DOHH2 (cell line): Measurements from ENCODE around the gene CADPS.

Source experiments
- EZH2phosphoT487 ChIP-seq: fragments of 200-600 bp; sonication (generic); IDR thresholded peaks from 2 replicates; pipeline ENCODE4 v1.6.1; 2017; ENCODE audit warnings: borderline replicate concordance, mild to moderate bottlenecking, antibody characterized with exemption, low read length, moderate library complexity, mixed read lengths
- TF ChIP-seq, protein P1 (sequence below): fragments of 200-600 bp; sonication (generic); IDR thresholded peaks from one replicate; pipeline ENCODE4 v1.5.1; 2014; ENCODE audit warnings: antibody characterized with exemption, mild to moderate bottlenecking, low read depth, low read length; ENCODE audit not compliant: poor library complexity, severe bottlenecking

- TF ChIP-seq, protein P1, sequence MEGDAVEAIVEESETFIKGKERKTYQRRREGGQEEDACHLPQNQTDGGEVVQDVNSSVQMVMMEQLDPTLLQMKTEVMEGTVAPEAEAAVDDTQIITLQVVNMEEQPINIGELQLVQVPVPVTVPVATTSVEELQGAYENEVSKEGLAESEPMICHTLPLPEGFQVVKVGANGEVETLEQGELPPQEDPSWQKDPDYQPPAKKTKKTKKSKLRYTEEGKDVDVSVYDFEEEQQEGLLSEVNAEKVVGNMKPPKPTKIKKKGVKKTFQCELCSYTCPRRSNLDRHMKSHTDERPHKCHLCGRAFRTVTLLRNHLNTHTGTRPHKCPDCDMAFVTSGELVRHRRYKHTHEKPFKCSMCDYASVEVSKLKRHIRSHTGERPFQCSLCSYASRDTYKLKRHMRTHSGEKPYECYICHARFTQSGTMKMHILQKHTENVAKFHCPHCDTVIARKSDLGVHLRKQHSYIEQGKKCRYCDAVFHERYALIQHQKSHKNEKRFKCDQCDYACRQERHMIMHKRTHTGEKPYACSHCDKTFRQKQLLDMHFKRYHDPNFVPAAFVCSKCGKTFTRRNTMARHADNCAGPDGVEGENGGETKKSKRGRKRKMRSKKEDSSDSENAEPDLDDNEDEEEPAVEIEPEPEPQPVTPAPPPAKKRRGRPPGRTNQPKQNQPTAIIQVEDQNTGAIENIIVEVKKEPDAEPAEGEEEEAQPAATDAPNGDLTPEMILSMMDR = no peak
- TF ChIP-seq EZH2phosphoT487 = no peak
Observed at GRCh38 chr3:62898530-62899496, 23.6 kb upstream of the CADPS start.
